Left renal pelvis (tissue), 4 donors: ENCODE measurements around the gene PRKN. TPM values are rescaled to one million over a fixed set of nuclear protein-coding genes. Genes with fewer than 3 reads are reported as not detected.
"Not testable (repeated sequence)": the region's sequence is repeated elsewhere in the genome, so short reads cannot be mapped to it uniquely, and the experiment has no call there.

Experiments used
- DNase-seq, 4 donors: peaks; one replicate each; pipeline ENCODE4 v3.0.0-alpha.2; 2013; ENCODE audit warnings: low read depth in 4 of 4, low spot score in 3 of 4
- polyA plus RNA-seq, 4 donors: library from polyadenylated mRNA; unstranded; fragments of 120-200 nt; gene quantifications; one replicate each; pipeline ENCODE4 v1.2.1, GENCODE V29; 2013; ENCODE audit not compliant: insufficient read length in 4 of 4

The PRKN gene
- polyA plus RNA-seq, 4 donors, result 1.5 to 11.9 (median 9.8) TPM

DNA sequence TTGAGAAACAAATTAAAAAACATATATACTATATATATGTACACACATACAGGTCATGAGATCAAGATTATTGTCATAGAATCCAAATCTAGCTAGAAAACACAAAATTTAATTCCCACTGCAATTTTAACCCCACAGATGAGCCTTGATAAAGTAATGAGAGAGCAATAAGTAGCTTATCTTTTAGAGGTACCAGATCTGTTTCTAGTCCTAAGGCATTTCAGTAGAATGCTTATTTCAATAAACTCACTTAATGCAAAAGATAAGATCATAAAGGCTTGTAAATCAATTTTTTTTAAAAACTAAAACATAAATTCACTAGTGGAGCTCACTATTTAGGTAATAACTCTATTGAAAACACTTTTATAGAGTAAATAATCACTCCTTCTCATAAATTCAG, 47.2 kb downstream of the PRKN start:
- no peak for DNase-seq

DNA sequence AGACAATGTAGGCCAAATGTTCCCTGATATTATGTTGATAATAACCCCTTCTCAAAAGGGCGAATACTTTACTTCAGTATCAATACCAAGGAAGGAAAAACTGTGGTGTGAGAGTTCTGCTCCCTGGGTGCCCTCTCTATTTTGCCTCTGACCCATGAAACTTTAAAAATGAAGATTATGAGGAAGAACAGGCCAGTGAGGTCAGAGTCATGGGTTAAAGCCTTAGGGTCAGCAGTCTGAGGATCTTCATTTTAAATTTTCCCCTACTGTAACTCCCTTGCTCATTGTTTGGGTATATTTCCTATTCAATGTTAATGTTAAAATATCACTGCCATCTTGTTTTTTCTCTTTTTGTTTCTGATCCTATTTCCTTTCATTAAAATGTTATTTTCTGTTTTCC, 47.9 kb downstream of the PRKN start:
- no peak for DNase-seq

DNA sequence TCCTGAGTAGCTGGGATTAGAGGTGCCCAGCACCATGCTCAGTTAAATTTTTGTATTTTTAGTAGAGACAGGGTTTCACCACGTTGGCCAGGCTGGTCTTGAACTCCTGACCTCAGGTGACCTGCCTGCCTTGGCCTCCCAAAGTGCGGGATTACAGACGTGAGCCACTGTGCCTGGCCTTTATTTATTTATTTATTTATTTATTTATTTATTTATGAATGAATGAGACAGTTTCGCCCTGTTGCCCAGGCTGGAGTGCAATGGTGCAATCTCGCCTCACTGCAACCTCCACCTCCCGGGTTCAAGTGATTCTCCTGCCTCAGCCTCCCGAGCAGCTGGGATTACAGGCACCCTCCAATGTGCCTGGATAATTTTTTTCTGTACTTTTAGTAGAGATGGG, 48.7 kb downstream of the PRKN start:
- DNase-seq, result not testable (repeated sequence)

DNA sequence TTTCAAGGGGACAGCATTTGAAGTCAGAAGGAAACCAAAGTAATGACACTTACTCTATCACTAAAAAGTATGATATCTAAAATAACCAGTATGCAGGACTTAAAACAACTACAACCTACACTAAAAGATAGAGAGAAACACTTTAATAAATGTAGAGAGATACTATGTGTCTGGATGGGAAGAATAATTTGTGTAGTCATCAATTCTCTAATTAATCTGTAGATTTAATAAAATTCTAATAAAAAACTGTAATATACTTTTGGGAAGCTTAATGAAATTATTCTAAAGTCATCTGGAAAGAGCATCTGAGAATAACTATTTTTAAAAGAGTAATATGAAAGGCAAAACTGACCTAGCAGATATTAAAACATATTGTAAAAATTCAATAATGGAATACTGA, 52.1 kb downstream of the PRKN start:
- no peak for DNase-seq

DNA sequence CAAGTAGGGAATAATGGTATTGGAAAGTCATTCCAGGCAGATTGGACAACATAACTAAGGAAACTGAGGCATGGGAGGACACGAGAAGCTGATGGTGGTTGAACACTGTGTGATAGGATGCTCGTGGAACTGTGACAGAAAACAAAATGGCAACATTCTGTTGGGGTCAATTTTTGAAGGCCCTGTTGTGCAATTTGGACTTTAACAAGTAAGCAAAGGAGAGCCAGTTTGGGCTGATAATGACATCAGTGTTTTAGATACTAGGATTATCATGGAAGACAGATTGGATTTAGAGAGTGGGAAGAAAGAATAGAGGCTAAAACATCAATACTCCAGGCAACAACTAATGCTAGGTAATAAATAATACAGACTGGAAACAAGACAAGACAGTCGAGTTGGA, 53.1 kb downstream of the PRKN start:
- no peak for DNase-seq

DNA sequence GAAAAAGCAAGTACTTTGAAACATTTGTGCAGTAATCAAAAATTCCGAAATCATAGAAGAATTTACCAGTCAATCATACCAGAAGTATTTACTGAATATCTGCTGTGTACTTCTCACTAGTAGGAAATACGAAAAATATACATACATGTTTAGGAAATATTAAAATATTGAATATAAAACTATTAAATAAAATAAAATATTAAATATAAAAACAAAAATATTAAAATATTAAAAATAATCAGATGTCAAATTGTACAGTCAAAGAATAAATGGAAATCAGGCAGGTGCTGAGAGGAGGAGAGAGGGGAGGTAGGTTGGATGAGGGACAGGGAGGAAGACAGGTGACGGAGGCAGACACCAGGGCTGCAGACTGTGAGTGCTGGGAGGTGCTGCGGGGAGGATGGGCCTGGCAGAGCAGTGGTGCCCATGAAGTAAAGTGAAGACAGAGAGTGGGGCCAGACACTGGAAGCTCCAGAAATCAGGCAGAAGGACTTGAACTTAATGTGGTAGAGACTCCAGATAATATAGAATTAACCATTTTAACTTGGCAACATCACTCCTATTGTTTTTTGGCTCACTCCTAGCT, 55.9 kb downstream of the PRKN start:
- no peak for DNase-seq

- DNase-seq, result no peak
Observed at GRCh38 chr6:162670345-162670744, 57.2 kb downstream of the PRKN start.

- DNase-seq, result no peak
Observed at GRCh38 chr6:162666246-162666645, 61.3 kb downstream of the PRKN start.

- DNase-seq, result no peak
Observed at GRCh38 chr6:162653808-162654207, 73.8 kb downstream of the PRKN start.

DNA sequence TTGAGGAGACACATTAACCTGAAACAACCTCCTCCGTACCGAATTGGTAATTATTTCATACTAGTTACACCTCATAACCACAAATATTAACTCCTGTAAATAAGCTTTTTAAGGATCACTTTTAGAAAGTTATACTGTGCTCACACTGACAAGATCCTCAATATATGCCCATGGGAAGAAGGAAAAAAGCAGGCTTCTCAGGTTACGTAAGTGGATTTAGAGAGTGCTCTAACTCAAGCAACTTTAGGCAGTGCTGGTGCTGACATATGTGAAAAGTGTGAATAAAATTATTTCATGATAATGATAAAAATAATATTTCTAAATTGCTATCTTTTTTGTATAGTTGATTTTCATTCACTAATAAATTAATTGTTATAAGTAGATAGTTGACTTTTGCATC, 76.1 kb downstream of the PRKN start:
- DNase-seq, result no peak

DNA sequence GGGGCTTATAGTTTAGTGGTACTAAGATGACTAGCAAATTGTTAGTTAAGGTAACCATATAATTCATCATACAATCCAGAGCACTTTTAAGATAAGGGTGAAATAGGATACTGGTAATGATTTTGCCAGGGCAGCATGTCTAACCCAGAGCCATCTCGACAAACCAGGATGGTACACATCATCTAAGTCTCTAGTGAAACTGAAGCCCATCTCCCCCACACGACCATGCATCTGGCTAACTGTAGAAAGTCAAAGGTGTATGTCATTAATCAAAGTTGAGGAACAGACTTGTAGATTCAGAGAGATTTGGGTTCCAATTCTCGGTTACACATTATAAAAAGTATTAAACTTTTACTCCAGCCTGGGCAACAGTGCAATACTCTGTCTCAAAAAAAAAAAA, 78.3 kb downstream of the PRKN start:
- no peak for DNase-seq

- DNase-seq, result no peak
Observed at GRCh38 chr6:162644153-162644552, 83.4 kb downstream of the PRKN start.

DNA sequence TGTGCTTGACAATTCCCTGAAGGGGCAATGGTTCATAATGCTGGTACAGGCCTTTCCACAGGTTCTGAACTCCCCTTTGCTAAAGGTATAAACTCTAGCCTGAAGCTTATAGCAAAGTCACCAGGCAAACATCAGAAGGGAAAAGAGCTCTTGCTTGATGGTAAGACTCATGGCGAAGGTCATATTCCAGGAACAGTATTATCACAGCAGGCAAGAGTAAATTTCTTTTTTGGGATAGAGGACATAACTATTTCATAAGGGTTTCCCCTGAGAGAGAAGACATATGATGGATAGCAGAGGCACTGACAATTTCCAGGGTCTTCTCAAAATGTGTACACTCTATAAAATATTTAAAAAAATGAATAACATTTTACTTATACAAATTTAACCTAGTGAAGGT, 86.8 kb downstream of the PRKN start:
- no peak for DNase-seq

- no peak for DNase-seq
Observed at GRCh38 chr6:162639951-162640350, 87.6 kb downstream of the PRKN start.

- DNase-seq, result no peak
Observed at GRCh38 chr6:162638931-162639574, 88.5 kb downstream of the PRKN start.

DNA sequence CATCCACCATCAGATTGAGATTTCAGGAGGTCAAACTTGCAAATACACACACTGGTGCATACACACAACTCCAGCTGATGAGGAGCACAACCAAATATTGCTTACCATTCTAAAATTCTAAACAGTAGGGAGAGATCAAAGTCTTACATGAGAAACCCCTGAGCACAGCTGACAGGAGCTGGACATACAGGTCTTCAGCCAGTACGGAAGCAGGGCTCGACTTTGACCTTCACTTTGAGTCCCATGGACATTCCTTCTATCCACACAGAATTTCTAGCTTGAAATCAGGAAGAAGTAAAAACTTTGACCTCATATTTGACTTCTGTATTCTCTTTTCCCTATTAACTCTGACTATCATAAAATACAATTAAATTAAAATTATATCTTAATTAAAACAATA, 90.2 kb downstream of the PRKN start:
- DNase-seq, result no peak

- DNase-seq, result no peak
Observed at GRCh38 chr6:162636167-162636566, 91.4 kb downstream of the PRKN start.

DNA sequence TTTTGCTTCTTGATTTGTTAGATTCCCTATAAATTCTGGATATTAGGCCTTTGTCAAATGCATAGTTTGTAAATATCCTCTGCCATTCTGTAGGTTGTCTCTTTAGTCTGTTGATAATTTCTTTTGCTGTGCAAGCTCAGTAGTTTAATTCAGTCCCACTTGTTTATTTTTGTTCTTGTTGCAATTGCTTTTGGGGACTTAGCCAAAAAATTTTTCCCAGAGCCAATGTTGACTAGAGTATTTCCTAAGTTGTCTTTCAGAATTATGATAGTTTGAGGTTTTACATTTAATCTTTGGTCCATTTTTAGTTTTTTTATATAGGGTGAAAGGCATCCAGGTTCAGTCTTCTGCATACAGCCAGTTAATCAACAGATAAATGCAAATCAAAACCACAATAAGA, 96.0 kb downstream of the PRKN start:
- no peak for DNase-seq

GRCh38 chr6:162630069-162630468, 97.5 kb downstream of the PRKN start:
- no peak for DNase-seq

DNA sequence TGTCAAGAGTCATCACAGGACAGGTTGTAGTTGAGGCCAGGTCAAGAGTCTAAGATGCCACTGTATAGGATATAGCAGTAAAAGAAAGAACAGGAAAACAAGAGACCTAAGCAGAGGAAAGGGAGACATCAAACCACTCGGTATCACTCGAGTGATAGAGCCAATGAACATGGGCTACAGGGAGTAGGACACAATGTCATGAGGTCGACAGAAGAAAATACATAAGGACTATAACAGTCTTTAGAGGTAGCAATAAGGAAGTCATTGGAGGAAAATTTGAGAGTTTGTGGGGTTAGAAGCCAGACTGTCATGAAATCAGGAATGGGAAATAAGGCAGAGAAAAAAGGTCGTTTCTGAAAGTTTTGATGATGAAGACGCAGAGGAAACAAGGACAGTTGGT, 99.7 kb downstream of the PRKN start:
- no peak for DNase-seq

DNA sequence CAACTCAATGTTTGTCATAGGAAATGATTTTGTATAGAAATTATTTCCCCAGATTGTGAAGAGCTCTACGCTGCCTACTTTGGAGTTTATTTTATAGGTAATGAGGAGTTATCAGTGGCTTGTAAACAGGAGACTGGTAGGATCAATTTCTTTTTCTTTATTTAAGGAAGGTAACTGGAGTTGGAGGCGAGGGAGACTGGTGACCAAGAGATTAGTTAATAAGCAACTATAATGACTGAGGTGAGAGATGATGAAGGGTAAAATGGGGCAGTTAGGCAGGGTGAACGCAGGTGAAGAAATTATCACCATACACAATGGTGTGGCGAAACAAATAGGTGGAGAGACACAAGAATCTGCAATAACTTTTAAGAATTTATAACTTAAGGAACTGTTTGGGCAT, 100.2 kb downstream of the PRKN start:
- no peak for DNase-seq

DNA sequence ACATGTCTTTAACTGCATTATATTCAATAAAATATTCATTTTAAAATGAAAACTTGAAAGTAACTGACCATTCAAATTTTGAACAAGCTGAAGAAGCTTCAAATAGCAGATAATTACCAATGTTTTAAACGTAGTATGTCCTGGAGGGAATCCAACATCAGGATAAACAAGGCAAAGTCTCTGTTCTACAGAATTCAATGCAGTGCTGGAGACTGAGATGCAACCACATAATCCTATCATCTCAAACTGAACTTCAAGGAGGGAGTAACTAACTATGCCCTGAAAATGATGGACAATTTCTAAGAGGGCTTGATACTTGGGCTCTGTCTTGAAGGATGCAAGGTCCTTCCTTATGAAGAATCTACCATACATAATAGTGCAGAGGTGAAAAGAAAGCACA, 100.7 kb downstream of the PRKN start:
- no peak for DNase-seq
